Mesothelial cell of epicardium (in vitro differentiated cells): ENCODE results near the gene DRG2. TPM values are rescaled to one million over a fixed set of nuclear protein-coding genes. Genes with fewer than 3 reads are reported as not detected.

Experiments used
- DNase-seq, 2 experiments: peaks; one replicate each; pipeline ENCODE4 v3.0.0; 2021; ENCODE audit warnings: low spot score in 2 of 2; ENCODE audit not compliant: unreplicated experiment in 2 of 2
- H3K27ac Mint-ChIP-seq: 2 replicates; pipeline ENCODE4 v1.8.0; 2021; ENCODE audit warnings: mixed read lengths
- H3K27me3 Mint-ChIP-seq: 2 replicates; pipeline ENCODE4 v1.8.0; 2021; ENCODE audit warnings: low read depth, mixed read lengths
- H3K36me3 Mint-ChIP-seq: 2 replicates; pipeline ENCODE4 v1.8.0; 2021; ENCODE audit warnings: mixed read lengths
- H3K4me1 Mint-ChIP-seq: 2 replicates; pipeline ENCODE4 v1.8.0; 2021; ENCODE audit warnings: mixed read lengths
- H3K4me3 Mint-ChIP-seq: 2 replicates; pipeline ENCODE4 v1.8.0; 2021; ENCODE audit warnings: mild to moderate bottlenecking, moderate library complexity, mixed read lengths
- H3K9me3 Mint-ChIP-seq: 2 replicates; pipeline ENCODE4 v1.8.0; 2021; ENCODE audit warnings: mixed read lengths
- total RNA-seq: library from RNA; stranded (reverse); gene quantifications from 3 replicates; pipeline ENCODE4 v1.2.1, GENCODE V29; 2021
- TF ChIP-seq, protein P1 (sequence below): fragments of 200-600 bp; sonication (generic); IDR thresholded peaks from one replicate; pipeline ENCODE4 v1.5.0; 2021; ENCODE audit warnings: antibody characterized with exemption; ENCODE audit not compliant: unreplicated experiment

Gene DRG2
- total RNA-seq, 1 donor from 2014 or later: 51.2 TPM

DNA sequence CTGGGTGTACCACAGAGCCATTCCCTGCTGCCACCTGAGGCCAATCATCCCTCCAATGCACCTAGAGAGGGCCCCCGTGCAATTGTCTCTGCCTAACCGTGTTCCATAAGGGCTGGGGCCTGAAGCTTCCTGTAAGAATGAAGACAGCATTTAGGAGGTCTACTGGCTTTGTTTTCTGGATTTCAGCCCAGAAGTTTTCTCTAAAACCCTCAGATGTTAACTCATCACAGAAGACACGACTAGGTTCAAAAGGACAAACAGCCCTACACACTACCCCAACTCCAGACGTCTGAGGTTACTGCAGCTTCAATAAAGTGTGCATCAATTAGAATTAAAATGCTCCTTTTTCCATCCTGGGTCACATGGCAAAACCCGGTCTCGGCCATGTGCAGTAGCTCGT, 10.8 kb upstream of the DRG2 start:
- Mint-ChIP-seq H3K27me3 (peaks cover 3% of the 10 kb centered on the region), H3K27ac (peak overlapping the region; percentile 82), H3K9me3 (no peaks in the 10 kb centered on the region), H3K36me3 (no peaks in the 10 kb centered on the region), H3K4me1 (peaks cover 17% of the 10 kb centered on the region), H3K4me3 (no peak overlapping the region)
- DNase-seq: no peak
- TF ChIP-seq, protein P1, sequence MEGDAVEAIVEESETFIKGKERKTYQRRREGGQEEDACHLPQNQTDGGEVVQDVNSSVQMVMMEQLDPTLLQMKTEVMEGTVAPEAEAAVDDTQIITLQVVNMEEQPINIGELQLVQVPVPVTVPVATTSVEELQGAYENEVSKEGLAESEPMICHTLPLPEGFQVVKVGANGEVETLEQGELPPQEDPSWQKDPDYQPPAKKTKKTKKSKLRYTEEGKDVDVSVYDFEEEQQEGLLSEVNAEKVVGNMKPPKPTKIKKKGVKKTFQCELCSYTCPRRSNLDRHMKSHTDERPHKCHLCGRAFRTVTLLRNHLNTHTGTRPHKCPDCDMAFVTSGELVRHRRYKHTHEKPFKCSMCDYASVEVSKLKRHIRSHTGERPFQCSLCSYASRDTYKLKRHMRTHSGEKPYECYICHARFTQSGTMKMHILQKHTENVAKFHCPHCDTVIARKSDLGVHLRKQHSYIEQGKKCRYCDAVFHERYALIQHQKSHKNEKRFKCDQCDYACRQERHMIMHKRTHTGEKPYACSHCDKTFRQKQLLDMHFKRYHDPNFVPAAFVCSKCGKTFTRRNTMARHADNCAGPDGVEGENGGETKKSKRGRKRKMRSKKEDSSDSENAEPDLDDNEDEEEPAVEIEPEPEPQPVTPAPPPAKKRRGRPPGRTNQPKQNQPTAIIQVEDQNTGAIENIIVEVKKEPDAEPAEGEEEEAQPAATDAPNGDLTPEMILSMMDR: no peak

DNA sequence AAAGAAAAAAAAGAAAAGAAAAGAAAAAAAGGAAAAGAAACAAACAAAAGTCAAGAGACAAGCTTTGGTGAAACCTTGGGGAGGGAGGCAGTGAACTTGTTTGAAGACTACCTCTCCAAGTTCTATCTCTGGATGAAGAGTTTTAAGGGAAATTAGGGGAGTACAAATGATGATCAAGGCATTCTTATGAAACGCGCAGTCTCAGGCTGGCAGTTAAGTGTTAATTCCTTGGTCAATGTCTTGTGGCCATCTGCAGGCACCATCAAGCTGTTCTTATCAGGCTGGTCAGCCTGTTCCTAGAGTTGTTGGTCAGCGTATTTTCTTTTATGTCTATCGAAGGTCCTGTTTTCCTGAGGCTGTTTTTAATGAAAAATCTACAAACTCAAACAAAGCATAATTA, 8.2 kb upstream of the DRG2 start:
- no peaks in the 10 kb centered on the region for H3K36me3 Mint-ChIP-seq
- H3K9me3 Mint-ChIP-seq: no peaks in the 10 kb centered on the region
- no peak for DNase-seq
- H3K4me1 Mint-ChIP-seq: peaks cover 16% of the 10 kb centered on the region
- no peak overlapping the region for H3K27ac Mint-ChIP-seq
- H3K27me3 Mint-ChIP-seq: peaks cover 3% of the 10 kb centered on the region
- TF ChIP-seq, protein P1: no peak
- H3K4me3 Mint-ChIP-seq: no peak overlapping the region

DNA sequence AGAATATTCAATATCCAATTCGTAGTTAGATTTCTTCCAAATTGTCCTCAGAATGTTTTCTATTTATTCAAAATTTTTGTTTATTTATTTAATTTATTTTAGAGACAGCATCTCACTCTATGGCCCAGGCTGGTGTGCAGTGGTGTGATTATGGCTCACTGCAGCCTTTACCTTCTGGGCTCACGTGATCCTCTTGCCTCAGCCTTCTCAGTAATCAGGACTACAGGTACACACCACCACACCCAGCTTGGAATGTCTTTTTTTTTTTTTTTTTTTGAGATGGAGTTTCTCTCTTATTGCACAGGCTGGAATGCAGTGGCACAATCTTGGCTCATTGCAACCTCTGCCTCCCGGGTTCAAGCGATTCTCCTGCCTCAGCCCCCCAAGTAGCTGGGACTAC, 3.5 kb upstream of the DRG2 start:
- no peaks in the 10 kb centered on the region for H3K36me3 Mint-ChIP-seq
- no peak overlapping the region for H3K4me3 Mint-ChIP-seq
- DNase-seq: no peak
- H3K9me3 Mint-ChIP-seq: no peaks in the 10 kb centered on the region
- no peak overlapping the region for H3K27ac Mint-ChIP-seq
- peaks cover 15% of the 10 kb centered on the region for H3K4me1 Mint-ChIP-seq
- peaks cover 1% of the 10 kb centered on the region for H3K27me3 Mint-ChIP-seq
- TF ChIP-seq, protein P1: no peak

DNA sequence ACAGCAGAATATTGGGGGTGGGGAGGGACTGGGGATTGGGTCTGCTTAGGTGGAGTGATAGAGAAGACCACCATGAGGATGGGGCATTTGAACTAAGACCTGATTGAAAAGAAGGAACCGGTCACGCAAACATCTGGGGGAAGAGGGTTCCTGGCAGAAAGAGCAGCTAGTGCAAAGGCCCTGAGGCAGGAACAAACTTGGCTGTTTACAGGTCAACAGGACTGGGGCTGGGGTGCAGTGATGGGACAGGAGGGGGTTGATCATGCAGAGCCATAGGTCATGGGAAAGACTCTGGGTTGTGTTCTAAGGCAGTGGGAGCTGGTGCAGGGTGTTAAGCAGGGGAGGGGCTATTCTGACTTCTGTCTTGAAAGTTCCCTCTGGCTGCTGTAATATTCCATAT, 1.9 kb downstream of the DRG2 start:
- peaks cover 15% of the 10 kb centered on the region for H3K4me1 Mint-ChIP-seq
- no peaks in the 10 kb centered on the region for H3K27me3 Mint-ChIP-seq
- H3K27ac Mint-ChIP-seq: peak overlapping the region; percentile 25
- H3K36me3 Mint-ChIP-seq: peaks cover 16% of the 10 kb centered on the region
- TF ChIP-seq, protein P1: no peak
- H3K9me3 Mint-ChIP-seq: no peaks in the 10 kb centered on the region
- DNase-seq: no peak
- H3K4me3 Mint-ChIP-seq: peak overlapping the region; percentile 99

DNA sequence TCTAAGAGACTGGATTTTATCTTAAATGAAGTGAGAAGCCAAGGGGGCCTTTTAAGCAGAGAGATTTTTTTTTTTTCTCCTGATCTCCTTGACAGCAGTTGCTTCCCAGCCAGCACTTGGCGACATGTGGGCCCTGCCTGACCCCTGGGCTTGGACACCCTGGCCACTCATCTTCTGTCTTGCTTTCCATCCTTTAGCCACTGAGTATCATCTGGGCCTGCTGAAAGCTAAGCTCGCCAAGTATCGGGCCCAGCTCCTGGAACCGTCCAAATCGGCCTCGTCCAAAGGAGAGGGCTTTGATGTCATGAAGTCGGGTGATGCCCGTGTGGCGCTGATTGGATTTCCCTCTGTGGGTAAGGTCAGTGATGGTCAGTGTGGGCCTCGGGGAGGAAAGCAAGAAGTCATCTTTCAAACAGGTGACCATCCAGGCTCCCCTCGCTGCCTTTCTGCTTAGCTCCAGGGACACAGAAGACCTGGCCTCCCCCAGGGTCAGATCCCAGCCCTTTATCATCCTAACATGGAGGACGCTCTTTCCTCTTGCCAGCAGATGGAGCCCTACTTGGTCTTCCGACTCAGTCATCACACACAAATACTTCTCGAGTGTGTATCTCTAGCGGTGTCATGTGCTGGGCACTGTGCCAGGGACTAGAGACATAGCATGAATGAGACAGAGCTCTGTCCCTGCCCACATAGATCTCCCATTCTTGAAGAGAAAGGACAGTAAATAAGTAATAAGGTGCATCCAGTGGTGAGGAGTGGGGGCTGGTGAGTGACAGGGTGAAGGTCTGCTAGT, 6.1 kb downstream of the DRG2 start:
- Mint-ChIP-seq H3K4me1 (peaks cover under 1% of the 10 kb centered on the region), H3K36me3 (peaks cover 27% of the 10 kb centered on the region), H3K27ac (no peak overlapping the region), H3K4me3 (no peak overlapping the region), H3K9me3 (no peaks in the 10 kb centered on the region), H3K27me3 (no peaks in the 10 kb centered on the region)
- no peak for DNase-seq
- TF ChIP-seq, protein P1: no peak
